Adrenal gland (tissue), 12 donors: ENCODE data around the gene TIMM17A. TPM values are rescaled to one million over a fixed set of nuclear protein-coding genes. Genes with fewer than 3 reads are reported as not detected.

Experiments
- DNase-seq, 7 donors: peaks; one replicate each; pipeline ENCODE4 v3.0.0-alpha.2; 2019 to 2020
- H3K27ac ChIP-seq, 5 donors: fragments of 200-600 bp; sonication (generic) in 4 of 5; 1 replicate in 3 of 5; 2 replicates in 2 of 5; pipeline versions ENCODE4 v1.5.1 to v1.8.0; 2016 to 2020; ENCODE audit warnings: mild to moderate bottlenecking in 1 of 5
- H3K27me3 ChIP-seq: fragments of 200-600 bp; 2 replicates; pipeline ENCODE4 v1.8.0; 2021
- H3K36me3 ChIP-seq, 2 donors: fragments of 200-600 bp; replicated peaks in 1 of 2; 1 replicate in 1 of 2; 2 replicates in 1 of 2; pipeline versions ENCODE4 v1.5.1 to v1.8.0; 2018 to 2022
- H3K4me1 ChIP-seq, 2 donors: fragments of 200-600 bp; replicated peaks in 1 of 2; 1 replicate in 1 of 2; 2 replicates in 1 of 2; pipeline versions ENCODE4 v1.5.1 to v1.8.0; 2018 to 2021
- H3K4me3 ChIP-seq, 4 donors: fragments of 200-600 bp; sonication (generic) in 3 of 4; one replicate each; pipeline ENCODE4 v1.5.1; 2016 to 2018
- H3K9me3 ChIP-seq, 3 donors: fragments of 200-600 bp; sonication (generic) in 1 of 3; replicated peaks in 1 of 3; 1 replicate in 2 of 3; 2 replicates in 1 of 3; pipeline versions ENCODE4 v1.5.1 to v1.8.0; 2016 to 2021
- POLR2A ChIP-seq, 2 donors: fragments of 450-650 bp; IDR thresholded peaks; one replicate each; pipeline ENCODE4 v1.6.1; 2017; ENCODE audit warnings: antibody characterized with exemption in 2 of 2, mild to moderate bottlenecking in 2 of 2, moderate library complexity in 1 of 2
- WGBS, 4 donors: extraction: QIAGEN DNeasy Blood & Tissue Kit in 2 of 4; methylation state at CpG; one replicate each; pipeline versions ENCODE4 v1.1.5 to v1.1.7; 2013 to 2017; 5-methylcytosine and 5-hydroxymethylcytosine counted together
- intact Hi-C, 2 donors: fragments of 100-400 bp; cut with DNase I; formaldehyde crosslinking; loops; one replicate each; pipeline versions ENCODE4 v1.14.1 to v1.15.0; 2022 to 2023
- polyA plus RNA-seq, 3 donors: library from polyadenylated mRNA; stranded (reverse); fragments of 200-250 nt in 2 of 3; fragments of 350-450 nt in 1 of 3; fragmentation: Illumina TruSeq in 1 of 3; extraction: RNeasy Lipid Tissue Mini Kit (QIAGEN cat#74804) in 1 of 3; gene quantifications; one replicate each; pipeline ENCODE4 v1.2.3, GENCODE V29; 2013 to 2014
- total RNA-seq, 9 donors: library from RNA; depleted of rRNA in 4 of 9; stranded (reverse); fragments of >200 nt in 4 of 9; fragments of 120-200 nt in 1 of 9; fragmentation: NEBNext Ultra II Directional in 1 of 9; extraction: Animal tissue kit (Norgen Biotek cat#: 25700) in 1 of 9; gene quantifications; one replicate each; pipeline versions ENCODE4 v1.1.0 to v1.2.4, GENCODE V29; 2013 to 2023
- TF ChIP-seq, protein P1 (sequence below), 6 experiments: fragments of 450-650 bp in 4 of 6; fragments of 200-600 bp in 2 of 6; sonication (generic) in 1 of 6; IDR thresholded peaks; 1 replicate in 5 of 6; 2 replicates in 1 of 6; pipeline versions ENCODE4 v1.5.1 to v1.8.0; 2016 to 2021; ENCODE audit warnings: antibody characterized with exemption in 6 of 6, mild to moderate bottlenecking in 2 of 6, moderate library complexity in 1 of 6
- donor health status: healthy with polysubstance abuse.
- donor health status: Bipolar disorder and iron deficiency.
- donor health status: DM: yes; HTN: yes; CAD: no.
- donor health status: DM: no; HTN: no; CAD: no.
- donor health status: DM: no; HTN: no; CAD: no.
- donor health status: DM: yes; HTN: yes; CAD: no.

Gene TIMM17A
- total and polyA plus RNA-seq, 12 donors, result 26.3 to 178 (median 47.6) TPM

DNA sequence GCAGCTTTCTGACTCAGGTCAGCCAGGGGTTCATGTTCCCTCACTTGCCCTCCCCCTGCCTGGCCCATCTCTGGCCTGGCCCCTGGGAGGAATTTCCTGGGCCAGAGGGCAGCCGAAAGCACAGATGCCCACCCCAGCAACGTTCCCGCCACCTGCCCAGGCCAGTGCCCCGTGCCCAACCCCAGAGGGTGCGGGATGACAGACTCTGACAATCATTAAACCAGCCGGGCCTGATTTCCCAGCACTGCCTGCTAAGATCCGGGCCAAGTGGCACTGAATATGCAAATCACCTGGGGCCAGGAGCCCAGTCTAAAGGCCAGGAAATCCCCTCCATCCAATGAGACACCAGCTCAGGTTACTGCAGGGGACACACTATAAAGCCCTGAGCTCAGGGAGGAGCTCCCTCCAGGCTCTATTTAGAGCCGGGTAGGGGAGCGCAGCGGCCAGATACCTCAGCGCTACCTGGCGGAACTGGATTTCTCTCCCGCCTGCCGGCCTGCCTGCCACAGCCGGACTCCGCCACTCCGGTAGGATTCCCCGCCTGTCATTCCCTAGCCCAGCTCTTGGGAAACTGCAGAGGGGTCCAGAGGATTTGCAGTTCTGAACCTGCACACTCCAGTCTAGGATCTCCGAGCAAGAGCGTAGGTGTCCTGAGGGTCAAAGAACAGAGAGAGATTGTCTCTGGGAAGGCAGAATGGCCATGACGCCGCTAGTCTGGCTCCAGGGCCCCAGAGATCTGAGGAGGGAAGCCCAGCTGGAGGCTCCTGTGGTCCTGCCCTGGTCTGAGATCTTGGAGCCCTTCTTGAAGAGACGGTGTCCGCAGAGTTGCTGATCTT lies 55.1 kb downstream of the TIMM17A start, which contains the start of gene ELF3:
Gene ELF3, plus strand, starts transcription at position 408 of the 836 bp plus-strand sequence. CDS start 550 bp downstream, outside the sequence.
- intact Hi-C loops, result no loop called here
- Histone ChIP-seq H3K4me1 (no peaks in the 10 kb centered on the region), H3K27ac (peak within 1 kb of the TSS in 1 of 5 donors; percentile 6), H3K9me3 (no peaks in the 10 kb centered on the region), H3K27me3 (no peaks in the 10 kb centered on the region), H3K4me3 (no peak within 1 kb of the TSS), H3K36me3 (peaks cover 0 to 9% of the 10 kb centered on the region in 2 donors)
- DNase-seq, result no peak
- TF ChIP-seq, protein P1, sequence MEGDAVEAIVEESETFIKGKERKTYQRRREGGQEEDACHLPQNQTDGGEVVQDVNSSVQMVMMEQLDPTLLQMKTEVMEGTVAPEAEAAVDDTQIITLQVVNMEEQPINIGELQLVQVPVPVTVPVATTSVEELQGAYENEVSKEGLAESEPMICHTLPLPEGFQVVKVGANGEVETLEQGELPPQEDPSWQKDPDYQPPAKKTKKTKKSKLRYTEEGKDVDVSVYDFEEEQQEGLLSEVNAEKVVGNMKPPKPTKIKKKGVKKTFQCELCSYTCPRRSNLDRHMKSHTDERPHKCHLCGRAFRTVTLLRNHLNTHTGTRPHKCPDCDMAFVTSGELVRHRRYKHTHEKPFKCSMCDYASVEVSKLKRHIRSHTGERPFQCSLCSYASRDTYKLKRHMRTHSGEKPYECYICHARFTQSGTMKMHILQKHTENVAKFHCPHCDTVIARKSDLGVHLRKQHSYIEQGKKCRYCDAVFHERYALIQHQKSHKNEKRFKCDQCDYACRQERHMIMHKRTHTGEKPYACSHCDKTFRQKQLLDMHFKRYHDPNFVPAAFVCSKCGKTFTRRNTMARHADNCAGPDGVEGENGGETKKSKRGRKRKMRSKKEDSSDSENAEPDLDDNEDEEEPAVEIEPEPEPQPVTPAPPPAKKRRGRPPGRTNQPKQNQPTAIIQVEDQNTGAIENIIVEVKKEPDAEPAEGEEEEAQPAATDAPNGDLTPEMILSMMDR (IDR thresholded peaks at IDR 0.05), result no peak
- no peak for TF ChIP-seq POLR2A (IDR thresholded peaks at IDR 0.05)
- WGBS, 4 donors, result 68 to 84% (median 83%) methylated on average over 16 to 24 of the region's 24 CpGs

DNA sequence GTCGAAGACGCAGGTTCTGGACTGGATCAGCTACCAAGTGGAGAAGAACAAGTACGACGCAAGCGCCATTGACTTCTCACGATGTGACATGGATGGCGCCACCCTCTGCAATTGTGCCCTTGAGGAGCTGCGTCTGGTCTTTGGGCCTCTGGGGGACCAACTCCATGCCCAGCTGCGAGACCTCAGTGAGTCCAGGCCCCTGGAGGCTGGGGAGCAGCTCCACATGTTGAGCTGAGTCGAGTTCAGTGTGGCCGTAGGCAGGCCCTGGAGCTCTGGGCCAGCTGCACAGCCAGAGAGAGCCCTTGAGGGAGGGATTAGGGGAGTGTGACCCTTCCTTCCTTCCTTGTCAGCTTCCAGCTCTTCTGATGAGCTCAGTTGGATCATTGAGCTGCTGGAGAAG lies 56.7 kb downstream of the TIMM17A start:
- WGBS, 4 donors, result 87 to 96% (median 93%) methylated on average over 9 to 11 of the region's 11 CpGs
- Histone ChIP-seq H3K9me3 (no peaks in the 10 kb centered on the region), H3K4me1 (peaks cover 0 to 5% of the 10 kb centered on the region in 2 donors), H3K4me3 (no peak overlapping the region), H3K27ac (no peak overlapping the region), H3K27me3 (no peaks in the 10 kb centered on the region), H3K36me3 (no peaks in the 10 kb centered on the region)
- intact Hi-C loops, result no loop called here
- no peak for DNase-seq
- no peak for TF ChIP-seq POLR2A (IDR thresholded peaks at IDR 0.05)
- TF ChIP-seq, protein P1 (IDR thresholded peaks at IDR 0.05), result no peak

DNA sequence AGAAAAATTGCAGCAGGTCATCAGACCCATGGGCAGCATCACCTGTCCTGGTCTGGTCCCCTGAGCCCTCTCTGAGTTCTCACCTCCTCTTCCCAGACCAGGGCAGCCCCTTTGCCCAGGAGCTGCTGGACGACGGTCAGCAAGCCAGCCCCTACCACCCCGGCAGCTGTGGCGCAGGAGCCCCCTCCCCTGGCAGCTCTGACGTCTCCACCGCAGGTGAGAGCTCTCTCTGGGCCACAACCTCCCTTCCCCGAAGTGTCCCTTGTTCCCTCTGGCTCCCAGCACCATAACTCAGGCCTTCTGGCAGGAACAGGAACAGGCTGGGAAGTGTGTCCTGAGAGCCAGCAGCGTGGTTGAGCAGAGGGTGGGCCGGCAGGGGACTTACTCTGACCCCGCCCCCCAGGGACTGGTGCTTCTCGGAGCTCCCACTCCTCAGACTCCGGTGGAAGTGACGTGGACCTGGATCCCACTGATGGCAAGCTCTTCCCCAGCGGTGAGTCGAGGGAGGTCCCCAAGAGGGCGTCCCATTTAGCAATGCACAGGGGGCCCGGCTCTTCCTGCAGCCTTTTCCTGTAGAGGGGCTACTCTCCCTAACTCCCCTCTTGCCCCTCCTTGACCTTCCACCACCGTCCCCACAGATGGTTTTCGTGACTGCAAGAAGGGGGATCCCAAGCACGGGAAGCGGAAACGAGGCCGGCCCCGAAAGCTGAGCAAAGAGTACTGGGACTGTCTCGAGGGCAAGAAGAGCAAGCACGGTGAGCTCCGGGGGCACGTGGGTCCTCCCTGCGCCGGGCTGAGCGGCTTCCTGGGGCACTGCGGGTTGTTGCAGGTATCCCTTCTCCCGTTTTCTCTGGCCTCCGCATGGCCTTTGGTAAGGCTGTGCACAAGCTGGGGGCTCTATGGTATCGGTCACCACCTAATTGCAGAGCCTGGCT lies 57.5 kb downstream of the TIMM17A start:
- intact Hi-C loops, result no loop called here
- Histone ChIP-seq H3K4me1 (peaks cover 0 to 5% of the 10 kb centered on the region in 2 donors), H3K27ac (no peak overlapping the region), H3K27me3 (no peaks in the 10 kb centered on the region), H3K9me3 (no peaks in the 10 kb centered on the region), H3K36me3 (no peaks in the 10 kb centered on the region), H3K4me3 (no peak overlapping the region)
- 84 to 90% (median 87%) methylated on average over 19 to 35 of the region's 35 CpGs for WGBS, 4 donors
- TF ChIP-seq POLR2A (IDR thresholded peaks at IDR 0.05), result no peak
- TF ChIP-seq, protein P1 (IDR thresholded peaks at IDR 0.05), result no peak
- DNase-seq, result no peak

DNA sequence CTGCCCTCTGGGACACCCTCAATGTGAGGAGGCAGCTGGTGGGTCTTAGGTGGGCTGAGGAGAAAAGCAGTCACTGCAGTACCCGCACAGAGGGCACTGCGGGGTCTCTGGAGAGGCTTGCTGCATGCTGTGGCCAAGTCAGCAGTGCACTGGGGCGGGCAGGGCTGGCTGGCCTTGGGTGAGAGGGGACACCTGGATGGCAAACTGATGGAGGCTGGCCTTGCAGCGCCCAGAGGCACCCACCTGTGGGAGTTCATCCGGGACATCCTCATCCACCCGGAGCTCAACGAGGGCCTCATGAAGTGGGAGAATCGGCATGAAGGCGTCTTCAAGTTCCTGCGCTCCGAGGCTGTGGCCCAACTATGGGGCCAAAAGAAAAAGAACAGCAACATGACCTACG lies 58.3 kb downstream of the TIMM17A start:
- WGBS, 4 donors, result 93 to 96% (median 95%) methylated on average over 9 to 12 of the region's 12 CpGs
- Histone ChIP-seq H3K36me3 (no peaks in the 10 kb centered on the region), H3K27ac (no peak overlapping the region), H3K27me3 (no peaks in the 10 kb centered on the region), H3K4me3 (no peak overlapping the region), H3K4me1 (peaks cover 0 to 5% of the 10 kb centered on the region in 2 donors), H3K9me3 (no peaks in the 10 kb centered on the region)
- no peak for DNase-seq
- no peak for TF ChIP-seq POLR2A (IDR thresholded peaks at IDR 0.05)
- TF ChIP-seq, protein P1 (IDR thresholded peaks at IDR 0.05), result no peak
- intact Hi-C loops, result no loop called here
